Loucy (cell line): ENCODE data around the gene SLAMF6.
A peak's percentile ranks its signal among the peaks of the same experiment; 100 is the strongest.

Experiments used
- H2AFZ ChIP-seq: fragments of 200-600 bp; sonication (generic); 2 replicates; pipeline ENCODE4 v1.6.0; 2016; ENCODE audit warnings: antibody characterized with exemption, mild to moderate bottlenecking, low read length, moderate library complexity
- H3F3A ChIP-seq: fragments of 200-600 bp; 2 replicates; pipeline ENCODE4 v1.6.0; 2016; ENCODE audit warnings: antibody characterized with exemption, low read depth, mild to moderate bottlenecking
- H3K27me3 ChIP-seq: fragments of 200-600 bp; sonication (generic); 2 replicates; pipeline ENCODE4 v1.6.1; 2014; ENCODE audit warnings: low read length, mild to moderate bottlenecking; ENCODE audit not compliant: insufficient read depth, poor library complexity, severe bottlenecking
- H3K36me3 ChIP-seq: fragments of 200-600 bp; sonication (generic); 2 replicates; pipeline ENCODE4 v1.6.1; 2016; ENCODE audit warnings: low read length; ENCODE audit not compliant: insufficient read depth
- H3K4me1 ChIP-seq: fragments of 200-600 bp; sonication (generic); 2 replicates; pipeline ENCODE4 v1.5.1; 2014; ENCODE audit warnings: low read length, mild to moderate bottlenecking; ENCODE audit not compliant: insufficient read depth, poor library complexity, severe bottlenecking
- H3K4me2 ChIP-seq: fragments of 200-600 bp; sonication (generic); 2 replicates; pipeline ENCODE4 v1.6.0; 2014; ENCODE audit warnings: antibody characterized with exemption, low read length, low read depth, mild to moderate bottlenecking; ENCODE audit not compliant: poor library complexity, severe bottlenecking
- H3K4me3 ChIP-seq: fragments of 200-600 bp; sonication (generic); 2 replicates; pipeline ENCODE4 v1.5.1; 2014; ENCODE audit warnings: low read length, mild to moderate bottlenecking, mixed read lengths; ENCODE audit not compliant: poor library complexity, severe bottlenecking
- H3K79me2 ChIP-seq: fragments of 200-600 bp; sonication (generic); 2 replicates; pipeline ENCODE4 v1.6.1; 2014; ENCODE audit warnings: low read length; ENCODE audit not compliant: insufficient read depth
- H3K9ac ChIP-seq: fragments of 200-600 bp; sonication (generic); 2 replicates; pipeline ENCODE4 v1.6.0; 2014; ENCODE audit warnings: mild to moderate bottlenecking, low read depth, low read length, moderate library complexity; ENCODE audit not compliant: poor library complexity, severe bottlenecking
- H3K9me2 ChIP-seq: fragments of 200-600 bp; sonication (generic); replicated peaks from 2 replicates; pipeline ENCODE4 v1.6.1; 2016; ENCODE audit warnings: low read depth, low read length, mixed read lengths
- H3K9me3 ChIP-seq: fragments of 200-600 bp; sonication (generic); 2 replicates; pipeline ENCODE4 v1.6.1; 2014; ENCODE audit warnings: mild to moderate bottlenecking, antibody characterized with exemption, low read length, low read depth; ENCODE audit not compliant: insufficient read depth
- H4K20me1 ChIP-seq: fragments of 200-600 bp; sonication (generic); 2 replicates; pipeline ENCODE4 v1.6.0; 2014; ENCODE audit warnings: antibody characterized with exemption, low read length, mild to moderate bottlenecking; ENCODE audit not compliant: insufficient read depth, poor library complexity, severe bottlenecking
- CTCF ChIP-seq: fragments of 200-600 bp; sonication (generic); conservative IDR thresholded peaks from 2 replicates; pipeline ENCODE4 v1.5.1; 2014; ENCODE audit warnings: mild to moderate bottlenecking, antibody characterized with exemption, low read length
- EZH2phosphoT487 ChIP-seq: fragments of 200-600 bp; IDR thresholded peaks from 2 replicates; pipeline ENCODE4 v1.6.1; 2018; ENCODE audit warnings: antibody characterized with exemption, mild to moderate bottlenecking, moderate library complexity, borderline replicate concordance

SLAMF6 gene

GRCh38 chr1:160539990-160540858, 17.2 kb upstream of the SLAMF6 start:
- Histone ChIP-seq H3K4me1 (peaks cover 56% of the 10 kb centered on the region), H3K4me2 (peak overlapping the region; percentile 73), H4K20me1 (no peaks in the 10 kb centered on the region), H3F3A (peaks cover 26% of the 10 kb centered on the region), H3K79me2 (no peaks in the 10 kb centered on the region), H3K4me3 (peak overlapping the region; percentile 49), H3K9me3 (peaks cover 7% of the 10 kb centered on the region; the same call in 1 of the 2 replicates), H3K27me3 (no peaks in the 10 kb centered on the region), H2AFZ (no peak overlapping the region), H3K36me3 (no peaks in the 10 kb centered on the region), H3K9me2 (no peaks in the 10 kb centered on the region), H3K9ac (peak overlapping the region; percentile 72)
- TF ChIP-seq CTCF, result no peak

GRCh38 chr1:160539684-160539989, 16.6 kb upstream of the SLAMF6 start:
- no peaks in the 10 kb centered on the region for H3K27me3 ChIP-seq
- peaks cover 11% of the 10 kb centered on the region; the same call in 1 of the 2 replicates for H3K9me3 ChIP-seq
- H4K20me1 ChIP-seq, result no peaks in the 10 kb centered on the region
- H3F3A ChIP-seq, result peaks cover 26% of the 10 kb centered on the region
- no peaks in the 10 kb centered on the region for H3K79me2 ChIP-seq
- H3K4me2 ChIP-seq, result peak overlapping the region; percentile 73
- H3K4me1 ChIP-seq, result peaks cover 52% of the 10 kb centered on the region
- no peak for TF ChIP-seq EZH2phosphoT487
- TF ChIP-seq CTCF, result no peak
- H3K9me2 ChIP-seq, result no peaks in the 10 kb centered on the region
- H2AFZ ChIP-seq, result no peak overlapping the region
- H3K36me3 ChIP-seq, result no peaks in the 10 kb centered on the region
- peak overlapping the region; percentile 46 for H3K4me3 ChIP-seq
- H3K9ac ChIP-seq, result peak overlapping the region; percentile 72

GRCh38 chr1:160538985-160539651, 16.1 kb upstream of the SLAMF6 start:
- Histone ChIP-seq H3K27me3 (no peaks in the 10 kb centered on the region), H3K9ac (peak overlapping the region; percentile 72), H4K20me1 (no peaks in the 10 kb centered on the region), H3K79me2 (no peaks in the 10 kb centered on the region), H3K9me3 (peaks cover 15% of the 10 kb centered on the region; the same call in 1 of the 2 replicates), H3K4me1 (peaks cover 48% of the 10 kb centered on the region), H3K9me2 (no peaks in the 10 kb centered on the region), H3F3A (peaks cover 26% of the 10 kb centered on the region), H3K36me3 (no peaks in the 10 kb centered on the region), H3K4me3 (peak overlapping the region; percentile 46), H3K4me2 (peak overlapping the region; percentile 73), H2AFZ (no peak overlapping the region)
- TF ChIP-seq CTCF (no peak), EZH2phosphoT487 (no peak)
